GM12891 (cell line): ENCODE results near the gene HOXB1.

Experiments
- POLR2A ChIP-seq: IDR thresholded peaks from 2 replicates; pipeline ENCODE4 v1.6.1; 2011; ENCODE audit warnings: low read depth, low read length, control low read depth
- POLR2AphosphoS5 ChIP-seq: IDR thresholded peaks from 2 replicates; pipeline ENCODE4 v1.6.1; 2011; ENCODE audit warnings: low read depth, low read length, control low read depth
- SPI1 ChIP-seq: IDR thresholded peaks from 2 replicates; pipeline ENCODE4 v1.6.1; 2011; ENCODE audit warnings: low read depth, low read length, control low read depth
- TAF1 ChIP-seq: IDR thresholded peaks from 2 replicates; pipeline ENCODE4 v1.6.1; 2011; ENCODE audit warnings: low read depth, low read length, control low read depth

- no peak for TF ChIP-seq POLR2A
- TF ChIP-seq POLR2AphosphoS5 = no peak
- no peak for TF ChIP-seq TAF1
- no peak for TF ChIP-seq SPI1
Measured at GRCh38 chr17:48528936-48529682, 1.7 kb downstream of the HOXB1 start.
